CD4-positive, CD25-positive, alpha-beta regulatory T cell (primary cell): ENCODE data around the gene CIC. TPM values are rescaled to one million over a fixed set of nuclear protein-coding genes. Genes with fewer than 3 reads are reported as not detected.
"Not testable (repeated sequence)": the region's sequence is repeated elsewhere in the genome, so short reads cannot be mapped to it uniquely, and the experiment has no call there.

Experiments used
- ATAC-seq, 2 donors: fragments of 150-1000 bp; cut with Tn5 transposase; one replicate each; pipeline ENCODE4 v1.10.0; 2021; ENCODE audit warnings: low read depth in 2 of 2, moderate number of reproducible peaks in 2 of 2, moderate library complexity in 1 of 2
- DNase-seq, 3 donors: peaks; one replicate each; pipeline versions ENCODE4 v3.0.0 to v3.0.0-alpha.2; 2012 to 2022; ENCODE audit warnings: mixed read lengths in 1 of 3
- H3K27ac ChIP-seq: one replicate; pipeline ENCODE4 v1.7.0; 2013; ENCODE audit warnings: mild to moderate bottlenecking, low read length; ENCODE audit not compliant: insufficient read depth, poor library complexity, severe bottlenecking
- H3K27me3 ChIP-seq: one replicate; pipeline ENCODE4 v1.7.0; 2013; ENCODE audit warnings: low read length; ENCODE audit not compliant: control insufficient read depth, insufficient read depth
- H3K36me3 ChIP-seq: one replicate; pipeline ENCODE4 v1.7.0; 2013; ENCODE audit warnings: mild to moderate bottlenecking, low read length, moderate library complexity; ENCODE audit not compliant: control insufficient read depth, insufficient read depth
- H3K4me1 ChIP-seq: 2 replicates; pipeline ENCODE4 v1.7.0; 2013; ENCODE audit warnings: mild to moderate bottlenecking, low read length; ENCODE audit not compliant: insufficient read depth, control insufficient read depth, poor library complexity, severe bottlenecking
- H3K4me3 ChIP-seq: one replicate; pipeline ENCODE4 v1.7.0; 2013; ENCODE audit warnings: low read depth, mild to moderate bottlenecking, low read length, moderate library complexity
- H3K9me3 ChIP-seq, 2 experiments: 1 replicate in 1 of 2; 2 replicates in 1 of 2; pipeline ENCODE4 v1.7.0; 2013; ENCODE audit warnings: low read length in 2 of 2, mild to moderate bottlenecking in 1 of 2, moderate library complexity in 1 of 2; ENCODE audit not compliant: control insufficient read depth in 2 of 2
- H3K27ac Mint-ChIP-seq, 3 donors: one replicate each; pipeline ENCODE4 v1.8.0; 2020 to 2022; ENCODE audit warnings: mild to moderate bottlenecking in 3 of 3, mixed read lengths in 3 of 3, moderate library complexity in 2 of 3
- H3K27me3 Mint-ChIP-seq: one replicate; pipeline ENCODE4 v1.8.0; 2022; ENCODE audit warnings: mild to moderate bottlenecking, mixed read lengths
- H3K36me3 Mint-ChIP-seq: one replicate; pipeline ENCODE4 v1.8.0; 2020; ENCODE audit warnings: mixed read lengths
- H3K4me1 Mint-ChIP-seq, 4 donors: one replicate each; pipeline ENCODE4 v1.8.0; 2020 to 2022; ENCODE audit warnings: mixed read lengths in 4 of 4, mild to moderate bottlenecking in 1 of 4
- H3K4me3 Mint-ChIP-seq, 4 donors: one replicate each; pipeline ENCODE4 v1.8.0; 2020 to 2022; ENCODE audit warnings: mild to moderate bottlenecking in 4 of 4, mixed read lengths in 4 of 4, moderate library complexity in 3 of 4
- H3K9me3 Mint-ChIP-seq, 7 donors: one replicate each; pipeline ENCODE4 v1.8.0; 2020 to 2022; ENCODE audit warnings: mixed read lengths in 7 of 7, mild to moderate bottlenecking in 3 of 7, moderate library complexity in 2 of 7
- polyA plus RNA-seq, 4 donors: library from polyadenylated mRNA; unstranded; fragments of 300-500 nt; fragmentation: Illumina TruSeq; gene quantifications; one replicate each; pipeline ENCODE4 v1.2.3, GENCODE V29; 2021
- total RNA-seq: library from RNA; stranded (reverse); gene quantifications from one replicate; pipeline ENCODE4 v1.2.3, GENCODE V29; 2022

Gene CIC
- total and polyA plus RNA-seq, 5 donors from 2014 or later: 0.41 to 124 (median 0.80) TPM

GRCh38 chr19:42254850-42255765, 13.9 kb upstream of the CIC start, which contains the start of gene ERF:
TSS of gene ERF (minus strand) at chr19:42255128. CDS start at chr19:42254999, 129 bp downstream.
- Mint-ChIP-seq H3K27me3 (peaks cover 12% of the 10 kb centered on the region), H3K4me3 (peak within 1 kb of the TSS; percentile 80 to 93 (median 90)), H3K4me1 (peaks cover 0 to 38% (median 14%) of the 10 kb centered on the region in 4 donors), H3K36me3 (no peaks in the 10 kb centered on the region), H3K9me3 (no peaks in the 10 kb centered on the region), H3K27ac (peak within 1 kb of the TSS; percentile 26 to 90 (median 75))
- no peaks in the 10 kb centered on the region for H3K36me3 ChIP-seq
- H3K4me3 ChIP-seq: peak within 1 kb of the TSS; percentile 41
- H3K27ac ChIP-seq: peak within 1 kb of the TSS; percentile 96
- DNase-seq (peak; percentile 92 to 94 (median 92)), ATAC-seq (peak; percentile 79 to 84)
- H3K4me1 ChIP-seq: peaks cover 38% of the 10 kb centered on the region
- H3K9me3 ChIP-seq: no peaks in the 10 kb centered on the region
- H3K27me3 ChIP-seq: no peaks in the 10 kb centered on the region

- Histone ChIP-seq H3K36me3 (no peaks in the 10 kb centered on the region), H3K27me3 (no peaks in the 10 kb centered on the region), H3K4me1 (peaks cover 30% of the 10 kb centered on the region), H3K9me3 (no peaks in the 10 kb centered on the region), H3K4me3 (peak overlapping the region; percentile 37), H3K27ac (peak overlapping the region; percentile 96)
- Mint-ChIP-seq H3K4me3 (peak overlapping the region; percentile 80 to 93 (median 88)), H3K9me3 (peaks cover 0 to 2% (median 0%) of the 10 kb centered on the region in 7 donors), H3K36me3 (no peaks in the 10 kb centered on the region), H3K4me1 (peaks cover 0 to 30% (median 14%) of the 10 kb centered on the region in 4 donors), H3K27ac (peak overlapping the region in 2 of 3 donors; percentile 75 to 90), H3K27me3 (peaks cover 12% of the 10 kb centered on the region)
- DNase-seq (no peak), ATAC-seq (no peak)
Measured at GRCh38 chr19:42255766-42256745, 13.0 kb upstream of the CIC start.

GRCh38 chr19:42257842-42258241, 11.2 kb upstream of the CIC start:
- H3K27ac ChIP-seq, H3K36me3 Mint-ChIP-seq, H3K9me3 ChIP-seq, H3K27ac Mint-ChIP-seq, H3K27me3 Mint-ChIP-seq, H3K9me3 Mint-ChIP-seq, H3K4me3 ChIP-seq, DNase-seq, H3K36me3 ChIP-seq, H3K27me3 ChIP-seq, ATAC-seq: not testable (repeated sequence)
- H3K4me1 ChIP-seq: peaks cover 15% of the 10 kb centered on the region
- Mint-ChIP-seq H3K4me3 (peak overlapping the region in 1 of 4 donors; percentile 49), H3K4me1 (peaks cover 0 to 14% (median 3%) of the 10 kb centered on the region in 4 donors)

- Mint-ChIP-seq H3K36me3 (no peaks in the 10 kb centered on the region), H3K4me1 (peaks cover 0 to under 1% (median 0%) of the 10 kb centered on the region in 4 donors), H3K27me3 (peaks cover under 1% of the 10 kb centered on the region), H3K27ac (no peak overlapping the region), H3K4me3 (peak overlapping the region in 1 of 4 donors; percentile 75), H3K9me3 (peaks cover 0 to 2% (median 0%) of the 10 kb centered on the region in 7 donors)
- H3K36me3 ChIP-seq: no peaks in the 10 kb centered on the region
- DNase-seq: no peak
- no peaks in the 10 kb centered on the region for H3K9me3 ChIP-seq
- H3K27ac ChIP-seq: no peak overlapping the region
- H3K4me3 ChIP-seq: no peak overlapping the region
- H3K27me3 ChIP-seq: no peaks in the 10 kb centered on the region
- no peaks in the 10 kb centered on the region for H3K4me1 ChIP-seq
- ATAC-seq: no peak
Measured at GRCh38 chr19:42261763-42262162, 7.3 kb upstream of the CIC start.

- not testable (repeated sequence) for ATAC-seq, H3K27me3 ChIP-seq, DNase-seq, H3K9me3 Mint-ChIP-seq, H3K36me3 Mint-ChIP-seq, H3K4me3 ChIP-seq, H3K27me3 Mint-ChIP-seq, H3K27ac ChIP-seq, H3K9me3 ChIP-seq, H3K36me3 ChIP-seq
- Mint-ChIP-seq H3K4me3 (peak overlapping the region in 1 of 4 donors; percentile 2), H3K4me1 (peaks cover 0 to 16% (median 13%) of the 10 kb centered on the region in 4 donors), H3K27ac (peak overlapping the region in 1 of 3 donors; percentile 1)
- peaks cover 25% of the 10 kb centered on the region for H3K4me1 ChIP-seq
Measured at GRCh38 chr19:42266105-42266504, 2.9 kb upstream of the CIC start.

GRCh38 chr19:42266928-42267603, 2.0 kb upstream of the CIC start:
- not testable (repeated sequence) for H3K9me3 ChIP-seq, H3K36me3 Mint-ChIP-seq, H3K9me3 Mint-ChIP-seq, DNase-seq, ATAC-seq, H3K27me3 Mint-ChIP-seq, H3K36me3 ChIP-seq, H3K27me3 ChIP-seq
- peak overlapping the region; percentile 99 for H3K27ac ChIP-seq
- peak overlapping the region in 1 of 4 donors; percentile 21 for H3K4me3 Mint-ChIP-seq
- H3K4me1 ChIP-seq: peaks cover 30% of the 10 kb centered on the region
- H3K4me3 ChIP-seq: peak overlapping the region; percentile 75
- peaks cover 0 to 22% (median 16%) of the 10 kb centered on the region in 4 donors for H3K4me1 Mint-ChIP-seq
- H3K27ac Mint-ChIP-seq: peak overlapping the region in 1 of 3 donors; percentile 52

- Histone ChIP-seq H3K27ac (peak overlapping the region; percentile 99), H3K27me3 (no peaks in the 10 kb centered on the region), H3K36me3 (no peaks in the 10 kb centered on the region), H3K4me1 (peaks cover 30% of the 10 kb centered on the region), H3K4me3 (peak overlapping the region; percentile 75), H3K9me3 (no peaks in the 10 kb centered on the region)
- Mint-ChIP-seq H3K27me3 (no peaks in the 10 kb centered on the region), H3K9me3 (no peaks in the 10 kb centered on the region), H3K36me3 (no peaks in the 10 kb centered on the region), H3K27ac (no peak overlapping the region), H3K4me3 (no peak overlapping the region), H3K4me1 (peaks cover 0 to 22% (median 16%) of the 10 kb centered on the region in 4 donors)
- DNase-seq: no peak
- no peak for ATAC-seq
Measured at GRCh38 chr19:42267644-42268141, 1.4 kb upstream of the CIC start.
